GM12892 (cell line): ENCODE results near the gene C1S. TPM values are rescaled to one million over a fixed set of nuclear protein-coding genes. Genes with fewer than 3 reads are reported as not detected.
"Not testable (repeated sequence)": the region's sequence is repeated elsewhere in the genome, so short reads cannot be mapped to it uniquely, and the experiment has no call there.

Experiments
- DNase-seq: peaks from one replicate; pipeline ENCODE4 v3.0.0; 2011; ENCODE audit not compliant: insufficient read length
- FAIRE-seq: peaks from 2 replicates; lab custom pipeline; 2011; peaks lifted over from hg19 to GRCh38; lab: Jason Lieb, UNC
- POLR2A ChIP-seq: IDR thresholded peaks from 2 replicates; pipeline ENCODE4 v1.6.1; 2011; ENCODE audit warnings: low read depth, low read length, control low read depth
- POLR2AphosphoS5 ChIP-seq: IDR thresholded peaks from 2 replicates; pipeline ENCODE4 v1.6.1; 2011; ENCODE audit warnings: low read depth, low read length, control low read depth
- TAF1 ChIP-seq: IDR thresholded peaks from 2 replicates; pipeline ENCODE4 v1.6.1; 2011; ENCODE audit warnings: low read depth, mild to moderate bottlenecking, control low read depth, low read length, borderline replicate concordance
- polyA plus RNA-seq: library from polyadenylated mRNA; unstranded; fragments of >200 nt; gene quantifications from one replicate; pipeline ENCODE4 v1.2.1, GENCODE V29; 2012; ENCODE audit warnings: missing spikeins, inconsistent platforms; ENCODE audit not compliant: missing spikeins

C1S gene
- polyA plus RNA-seq = 1.00 TPM

DNA sequence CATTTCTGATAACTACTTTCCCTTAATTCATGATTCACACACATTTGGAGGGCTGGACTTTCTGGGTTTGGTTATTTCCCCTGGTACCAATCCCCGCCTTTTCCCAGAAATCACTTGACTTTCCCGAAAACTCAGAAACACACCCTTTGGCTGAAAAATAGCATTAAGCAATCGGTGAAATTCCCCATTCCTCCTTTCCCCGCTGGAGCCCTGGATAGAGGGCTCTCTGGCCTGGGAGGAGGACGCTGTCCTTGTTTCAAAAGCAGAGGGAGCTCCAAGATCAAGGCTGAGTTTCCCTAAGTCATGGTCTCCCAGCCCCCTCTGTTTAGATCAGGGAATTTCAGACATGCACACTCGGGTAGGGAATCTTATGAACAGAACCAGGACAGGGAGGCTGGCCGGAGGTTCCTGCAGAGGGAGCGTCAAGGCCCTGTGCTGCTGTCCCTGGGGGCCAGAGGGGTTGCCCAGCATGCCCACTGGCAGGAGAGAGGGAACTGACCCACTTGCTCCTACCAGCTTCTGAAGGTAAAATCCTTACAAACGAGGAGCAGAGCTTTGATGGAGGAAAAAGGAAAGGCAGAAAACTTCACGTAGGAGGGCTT is at the start of gene C1S:
Gene C1S (plus strand): TSS at position 366 of the 602 bp plus-strand sequence. CDS start 1,195 bp downstream, outside the sequence.
- TF ChIP-seq POLR2AphosphoS5 (no peak), POLR2A (no peak), TAF1 (no peak)
- FAIRE-seq (no peak), DNase-seq (no peak)

DNA sequence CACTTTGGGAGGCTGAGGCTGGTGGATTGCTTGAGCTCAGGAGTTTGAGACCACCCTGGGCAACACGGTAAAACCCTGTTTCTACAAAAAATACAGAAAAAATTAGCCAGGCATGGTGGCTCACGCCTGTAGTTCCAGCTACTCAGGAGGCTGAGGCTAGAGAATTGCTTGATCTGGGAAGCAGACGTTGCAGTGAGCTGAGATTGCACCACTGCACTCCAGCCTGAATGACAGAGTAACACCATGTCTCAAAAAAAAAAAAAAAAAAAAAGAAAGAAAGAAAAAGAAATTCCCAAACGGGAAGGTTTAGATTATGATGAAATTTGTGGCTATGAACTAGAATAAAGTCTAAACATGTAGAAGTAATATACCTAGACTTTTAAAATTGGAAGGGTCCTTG is 49.1 kb upstream of the C1S start:
- not testable (repeated sequence) for DNase-seq, FAIRE-seq

DNA sequence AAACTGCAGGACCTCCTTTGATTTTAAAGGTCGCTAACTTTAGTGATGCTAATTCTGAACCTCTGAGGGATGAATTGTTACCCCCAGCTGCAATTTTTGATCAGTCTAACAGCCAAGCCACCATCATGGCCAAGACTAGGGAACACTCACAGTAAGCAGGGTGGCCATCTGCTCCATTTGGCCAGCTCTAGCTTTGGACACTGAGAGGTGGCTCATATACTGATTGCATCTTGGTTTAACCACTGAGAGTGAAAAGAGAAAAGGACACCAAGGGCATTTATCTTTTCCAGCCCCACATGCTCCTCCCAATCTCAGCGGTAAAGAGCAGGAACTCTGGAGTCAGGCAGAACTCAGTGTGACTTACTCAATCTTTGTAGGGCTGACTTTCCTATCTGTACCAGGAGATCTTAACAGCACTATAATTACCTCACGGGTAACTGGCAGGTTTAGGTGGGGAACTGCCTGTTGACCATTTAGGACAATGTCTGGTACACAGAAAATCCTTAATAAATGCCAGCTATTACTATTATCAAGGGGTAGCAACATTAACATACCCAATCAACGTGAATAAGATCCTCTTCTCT is 48.4 kb upstream of the C1S start:
- FAIRE-seq (no peak), DNase-seq (no peak)
- TF ChIP-seq POLR2AphosphoS5 (no peak), POLR2A (no peak), TAF1 (no peak)

- FAIRE-seq (no peak), DNase-seq (no peak)
- TF ChIP-seq POLR2AphosphoS5 (no peak), TAF1 (no peak), POLR2A (no peak)
These were observed 47.4 kb upstream of the C1S start for GRCh38 chr12:7013101-7013500.

DNA sequence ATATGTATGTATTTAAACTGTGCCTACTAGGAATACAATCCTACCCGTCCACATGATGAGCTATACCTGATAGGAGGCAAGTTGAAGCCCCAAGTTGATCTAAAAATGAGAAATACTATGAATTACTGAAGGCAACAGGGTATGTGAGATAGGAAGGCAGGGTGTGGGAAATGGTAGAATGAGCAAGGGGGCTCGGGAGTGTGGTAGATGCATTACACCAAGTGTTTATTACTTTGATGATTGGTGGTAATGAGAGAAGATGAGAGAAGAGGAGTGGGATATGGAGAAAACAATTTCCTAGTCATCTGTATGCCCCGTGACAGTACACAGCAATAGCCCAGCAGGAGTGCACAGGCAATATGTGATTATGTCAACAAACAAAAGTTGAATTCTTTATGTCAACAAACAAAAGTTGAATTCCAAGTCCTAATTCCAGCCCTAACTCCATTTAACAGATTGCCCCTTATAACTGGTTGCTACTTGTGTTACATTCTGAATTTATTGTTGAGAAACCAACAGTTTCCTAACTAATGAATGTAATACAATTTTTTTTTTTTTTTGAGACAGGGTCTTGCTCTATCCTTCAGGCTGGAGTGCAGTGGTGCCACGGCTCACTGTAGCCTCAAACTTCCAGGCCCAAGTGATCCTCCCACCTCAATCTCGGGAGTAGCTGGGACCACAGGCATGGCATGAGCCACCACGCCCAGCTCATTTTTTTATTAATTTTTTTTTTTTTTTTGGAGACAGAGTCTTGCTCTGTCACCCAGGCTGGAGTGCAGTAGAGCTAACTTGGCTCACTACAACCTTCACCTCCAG is 44.8 kb upstream of the C1S start:
- peak; percentile 38 for FAIRE-seq
- TF ChIP-seq POLR2AphosphoS5 (no peak), TAF1 (no peak), POLR2A (no peak)
- DNase-seq = no peak

- TF ChIP-seq TAF1 (no peak), POLR2AphosphoS5 (no peak), POLR2A (no peak)
- no peak for DNase-seq
- no peak for FAIRE-seq
These were observed 43.5 kb upstream of the C1S start for GRCh38 chr12:7016958-7017571.

- DNase-seq (no peak), FAIRE-seq (peak; percentile 67)
- no peak for TF ChIP-seq POLR2A
These were observed 42.6 kb upstream of the C1S start for GRCh38 chr12:7017870-7018349.

- DNase-seq (peak; percentile 90), FAIRE-seq (peak; percentile 98)
- TF ChIP-seq POLR2A (peak; percentile 81), POLR2AphosphoS5 (peak; percentile 52; the same call in 1 of the 2 replicates), TAF1 (no peak)
These were observed 42.0 kb upstream of the C1S start, which contains the start of gene LPCAT3 for GRCh38 chr12:7018350-7019042. Gene LPCAT3 (minus strand): TSS chr12:7018476. CDS start chr12:7018424, 52 bp downstream.

DNA sequence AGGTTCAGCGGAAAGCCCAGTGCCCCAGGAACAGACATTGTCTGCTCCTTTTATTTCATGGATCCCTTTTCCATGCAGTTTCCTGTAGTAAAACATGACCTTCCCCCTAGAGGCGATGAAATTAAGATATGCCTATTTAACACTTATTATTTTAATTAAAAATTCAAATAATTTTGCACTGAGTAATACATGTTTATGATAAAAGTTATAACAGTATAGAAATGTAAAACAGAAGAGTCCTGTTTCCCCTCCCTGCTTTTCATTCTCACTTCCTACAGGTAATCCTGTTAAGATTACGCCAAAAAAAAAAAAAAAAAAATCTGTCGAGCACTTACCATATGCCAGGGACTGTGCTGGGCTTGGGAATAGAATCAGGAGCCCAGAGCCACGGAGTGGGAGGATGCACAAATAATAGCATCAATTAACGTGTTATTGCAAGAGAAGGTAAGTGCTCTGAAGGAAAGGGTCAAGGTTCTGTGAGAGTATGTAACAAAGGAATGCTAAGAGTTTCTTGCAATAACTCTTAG is 41.4 kb upstream of the C1S start:
- DNase-seq = no peak
- FAIRE-seq = no peak
- no peak for TF ChIP-seq POLR2AphosphoS5
- TF ChIP-seq POLR2A = no peak
- TF ChIP-seq TAF1 = no peak

DNA sequence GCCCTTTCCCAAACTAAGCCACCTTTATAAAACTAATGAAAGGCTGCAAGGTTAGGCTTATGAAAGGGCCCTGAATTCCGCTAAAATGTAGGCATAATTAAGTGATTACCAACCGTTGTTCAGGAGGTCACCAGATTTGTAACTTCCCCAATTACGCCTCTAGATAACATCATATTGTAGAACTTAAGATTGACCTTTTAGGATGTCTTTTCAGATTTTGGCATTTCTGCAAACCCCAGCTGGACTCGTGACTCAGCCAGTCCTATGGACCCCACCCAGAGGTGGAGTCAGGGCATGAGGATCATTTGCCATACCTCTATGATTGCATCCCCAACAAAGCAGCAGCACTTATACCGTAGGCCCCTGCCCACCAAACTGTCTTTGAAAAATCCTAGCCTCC is 38.6 kb upstream of the C1S start:
- FAIRE-seq = no peak
- TF ChIP-seq POLR2A (no peak), TAF1 (no peak), POLR2AphosphoS5 (no peak)
- DNase-seq = no peak

- DNase-seq = no peak
- TF ChIP-seq TAF1 = no peak
- TF ChIP-seq POLR2A = no peak
- no peak for TF ChIP-seq POLR2AphosphoS5
- no peak for FAIRE-seq
These were observed 37.4 kb upstream of the C1S start for GRCh38 chr12:7023114-7023513.
